GM18526 (cell line): ENCODE results near the gene HTR7.

Experiments used
- POLR2A ChIP-seq: IDR thresholded peaks from 3 replicates; pipeline ENCODE4 v1.6.1; 2011; ENCODE audit not compliant: insufficient read length; ENCODE audit errors: extremely low read depth

The HTR7 gene

DNA sequence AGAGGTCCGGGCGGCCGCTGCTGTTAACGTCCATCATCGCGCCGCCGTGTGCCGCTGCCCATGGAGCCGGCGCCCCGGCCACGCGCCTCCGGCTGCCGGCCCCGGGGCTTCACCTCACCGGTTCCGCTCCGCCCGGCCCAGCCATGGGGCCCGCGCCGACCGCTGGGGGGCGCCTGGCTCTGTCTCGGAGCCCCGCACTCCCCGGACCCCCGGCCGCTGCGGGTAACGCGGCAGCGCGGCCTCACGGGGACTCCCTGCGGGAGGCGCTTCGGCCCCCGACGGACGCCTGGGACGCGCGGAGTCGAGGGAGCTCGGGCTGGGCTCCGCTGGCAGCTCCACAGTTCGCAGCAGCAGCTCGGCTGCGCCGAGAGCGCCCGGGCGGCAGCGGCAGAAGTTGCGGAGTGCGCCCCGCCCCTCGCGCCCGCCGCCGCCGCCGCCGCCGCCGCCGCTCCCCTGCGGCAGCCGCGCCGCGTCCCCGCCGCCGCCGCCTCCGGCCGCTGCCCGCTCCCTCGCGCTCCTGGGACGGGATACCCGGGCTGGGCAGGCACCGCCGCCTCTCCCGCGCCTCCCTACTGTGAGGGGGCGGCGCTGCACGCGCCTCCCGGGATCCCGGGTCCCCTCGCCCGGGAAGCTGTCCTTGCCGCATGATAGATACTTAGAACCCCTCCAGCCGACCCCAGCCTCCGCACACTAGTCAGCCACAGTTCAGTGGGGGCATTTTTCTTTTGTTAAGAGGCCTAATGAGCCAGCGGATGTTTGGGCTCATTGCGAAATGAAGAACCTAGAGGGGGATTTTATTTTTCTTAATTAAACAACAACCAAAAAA is at the start of gene HTR7:
Gene HTR7 (minus strand): TSS at position 405 of the 826 bp plus-strand sequence. CDS start 368 bp downstream, at position 37.
- no peak for TF ChIP-seq POLR2A

DNA sequence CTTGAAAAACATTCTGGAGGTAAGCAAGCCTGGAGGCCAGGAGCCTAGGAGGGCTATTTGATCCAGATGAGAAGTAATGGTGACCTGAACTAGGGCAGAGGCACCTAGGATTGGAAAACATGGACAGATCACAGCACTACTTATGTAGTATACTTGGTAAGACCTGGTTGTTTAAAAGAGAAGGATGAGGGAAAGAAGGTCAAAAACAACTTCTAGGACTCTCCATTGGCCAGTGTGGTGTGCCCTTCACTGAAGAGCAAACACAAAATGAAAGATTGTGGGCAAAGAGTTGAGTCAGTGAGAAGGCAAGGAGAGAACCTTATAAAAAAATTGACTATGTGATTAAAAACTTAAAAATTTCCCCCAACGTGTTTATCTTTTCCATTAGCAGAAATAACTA is 48.8 kb upstream of the HTR7 start:
- TF ChIP-seq POLR2A: no peak

DNA sequence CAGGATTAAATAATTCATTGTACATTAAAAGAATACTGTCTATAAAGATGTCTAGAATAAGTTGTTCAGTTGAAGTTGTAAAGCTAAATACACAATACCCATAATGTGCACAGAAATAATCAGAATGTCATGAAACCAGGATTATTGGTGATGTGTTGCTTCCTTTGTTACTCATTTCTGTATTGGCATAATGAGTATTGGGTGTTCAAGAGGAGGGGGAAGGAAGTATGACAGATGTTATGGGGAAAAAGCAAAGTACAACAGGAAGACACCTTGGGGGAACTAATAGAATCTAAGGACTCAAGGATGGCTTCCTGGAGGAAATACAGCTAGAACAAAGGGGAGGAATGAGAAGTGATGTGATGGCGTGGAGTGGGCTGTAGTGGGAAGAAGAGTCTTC is 48.1 kb upstream of the HTR7 start:
- TF ChIP-seq POLR2A: no peak

DNA sequence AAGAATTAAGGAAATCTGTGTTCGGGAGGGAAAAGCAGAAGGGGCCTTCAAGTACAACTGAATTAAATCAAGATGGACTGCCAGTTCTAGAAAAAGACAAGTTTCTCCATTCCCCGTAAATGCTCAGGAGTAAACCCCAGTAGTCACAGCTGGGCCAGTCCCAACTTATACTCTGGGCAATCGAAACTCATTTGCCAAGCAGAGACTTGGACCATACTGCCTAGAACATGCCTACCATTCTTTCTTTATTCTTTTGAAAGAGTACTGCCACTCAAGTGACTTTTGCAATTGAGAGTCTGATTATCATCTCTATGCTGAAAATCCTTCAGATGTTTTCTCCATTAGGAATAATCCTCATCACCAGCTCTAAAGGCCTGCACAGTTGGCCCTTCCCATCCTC is 35.4 kb upstream of the HTR7 start:
- no peak for TF ChIP-seq POLR2A

DNA sequence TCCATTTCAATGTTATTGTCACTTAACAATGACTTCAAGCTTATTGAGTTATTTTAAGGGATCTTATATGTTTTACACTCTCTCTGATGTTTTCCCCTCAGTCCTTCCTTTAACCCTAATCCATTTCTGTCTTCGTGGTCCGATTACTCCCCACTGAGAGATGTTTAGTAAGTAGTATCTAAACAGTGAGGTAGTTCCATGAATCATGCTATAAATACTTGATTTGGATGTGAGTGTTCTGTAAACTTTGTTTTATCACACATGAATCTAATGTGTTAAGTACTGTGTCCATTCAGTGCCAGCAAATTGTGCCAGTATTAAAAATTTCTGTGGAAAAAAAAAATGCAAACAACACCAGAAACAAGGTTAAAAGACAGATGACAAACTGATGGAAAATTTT is 32.5 kb upstream of the HTR7 start:
- TF ChIP-seq POLR2A: no peak

DNA sequence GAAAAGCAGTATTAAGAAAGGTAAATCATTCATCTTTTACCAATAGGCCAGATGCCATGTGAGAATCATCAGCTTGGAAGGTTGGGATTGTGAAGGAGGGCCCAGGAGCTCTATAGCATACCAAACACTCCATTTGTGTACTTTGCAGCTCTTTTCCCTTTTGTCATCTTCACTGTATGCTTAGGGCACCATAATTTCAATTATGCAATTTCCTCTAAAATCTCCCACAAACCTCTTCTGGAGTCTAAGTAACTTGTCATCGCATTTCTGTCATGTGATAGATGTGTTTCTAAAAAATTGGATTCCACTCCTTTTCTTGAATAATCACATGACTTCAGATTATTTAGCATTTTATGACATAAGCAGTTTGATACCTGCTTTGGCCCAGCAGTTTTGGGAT is 31.8 kb upstream of the HTR7 start:
- TF ChIP-seq POLR2A: no peak

DNA sequence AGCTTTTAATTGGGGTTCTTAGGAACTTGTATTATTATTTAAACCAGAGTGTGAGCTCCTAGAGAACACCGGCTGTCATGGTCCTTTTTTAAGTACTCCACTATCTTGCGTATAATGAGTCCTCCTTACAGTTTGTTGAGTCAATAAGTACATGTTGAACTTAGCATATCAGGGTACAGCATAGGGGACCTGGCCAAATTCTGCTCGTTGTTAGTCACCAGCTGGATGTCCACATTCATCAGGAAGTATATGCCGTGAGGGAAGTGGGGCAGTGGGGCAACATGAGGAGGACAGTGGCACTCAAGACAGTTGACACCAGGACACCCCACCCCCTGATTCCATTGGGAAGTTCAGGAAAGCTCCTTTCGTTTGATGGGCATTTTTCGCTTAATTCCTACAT is 30.5 kb upstream of the HTR7 start:
- TF ChIP-seq POLR2A: no peak

DNA sequence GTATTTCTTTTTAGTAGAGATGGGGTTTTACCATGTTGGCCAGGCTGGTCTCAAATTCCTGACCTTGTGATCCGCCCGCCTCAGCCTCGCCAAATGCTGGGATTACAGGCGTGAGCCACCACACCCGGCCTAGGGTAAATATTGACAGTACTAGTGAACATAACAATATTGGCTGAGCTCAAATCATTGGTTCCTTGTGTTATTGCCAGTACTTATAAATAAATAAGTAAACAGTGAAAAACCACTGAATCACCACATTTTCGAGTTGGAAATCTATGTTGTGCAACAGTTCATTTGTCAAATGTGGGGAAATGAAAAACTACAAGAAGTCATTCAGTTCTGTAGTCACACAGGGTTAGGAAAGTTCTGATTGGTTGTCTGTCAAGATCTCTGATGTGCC is 29.7 kb upstream of the HTR7 start:
- no peak for TF ChIP-seq POLR2A

DNA sequence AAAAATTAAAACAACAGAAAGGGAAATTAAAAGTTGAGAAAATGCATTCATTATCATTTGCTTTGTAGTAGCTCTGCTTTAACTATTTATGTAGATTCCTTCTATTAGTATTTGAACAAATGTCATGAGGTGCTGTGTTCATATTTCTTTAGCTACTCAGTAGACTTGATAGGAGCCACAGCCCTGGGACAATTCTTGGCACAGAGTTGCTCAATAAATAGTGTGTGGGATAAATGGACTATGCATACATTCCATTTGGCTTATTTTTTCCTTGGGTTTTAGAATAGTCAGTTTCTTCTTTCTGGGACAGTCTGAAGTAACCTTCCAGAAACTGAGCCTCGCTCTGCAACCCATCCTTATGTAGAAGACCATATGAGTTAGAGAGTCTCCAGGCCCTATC is 27.3 kb upstream of the HTR7 start:
- TF ChIP-seq POLR2A: no peak

DNA sequence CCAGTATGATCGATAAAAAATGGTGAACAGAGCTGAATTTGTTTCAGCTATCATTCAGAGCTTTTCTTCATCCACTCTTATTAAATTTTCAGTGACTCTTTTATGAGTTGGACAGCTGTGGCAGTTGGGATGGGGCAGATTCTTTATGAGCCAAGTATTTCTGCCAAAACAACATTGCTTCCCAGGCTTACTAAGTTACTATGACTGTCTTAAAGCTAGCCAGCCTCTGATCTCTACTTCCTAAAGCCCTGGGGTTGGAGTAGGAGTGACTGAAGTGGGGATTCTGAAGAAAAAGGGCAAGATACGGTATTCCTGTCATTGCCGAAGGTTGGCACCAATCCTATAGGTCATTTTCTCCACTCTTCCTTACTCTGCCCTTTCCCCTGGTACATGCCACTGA is 26.6 kb upstream of the HTR7 start:
- no peak for TF ChIP-seq POLR2A

DNA sequence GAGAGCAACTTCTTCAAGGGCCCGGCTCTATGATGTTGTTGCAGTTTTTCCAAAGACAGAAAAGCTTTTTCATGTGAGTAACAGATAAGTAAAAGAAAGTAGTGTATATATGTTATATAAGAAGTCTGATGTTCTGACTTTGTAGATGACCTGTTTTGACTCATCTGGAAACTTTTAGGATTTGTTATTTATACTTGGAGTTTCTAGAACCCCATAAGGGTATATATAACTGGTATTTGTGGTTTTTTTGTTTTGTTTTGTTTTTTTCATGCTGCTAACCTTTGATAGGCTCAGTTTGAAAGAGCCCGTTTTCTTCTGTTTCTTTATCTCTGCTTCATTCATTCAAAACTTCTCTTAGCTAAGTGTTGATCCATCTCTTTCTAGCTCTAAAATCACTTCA is 21.2 kb upstream of the HTR7 start:
- no peak for TF ChIP-seq POLR2A

DNA sequence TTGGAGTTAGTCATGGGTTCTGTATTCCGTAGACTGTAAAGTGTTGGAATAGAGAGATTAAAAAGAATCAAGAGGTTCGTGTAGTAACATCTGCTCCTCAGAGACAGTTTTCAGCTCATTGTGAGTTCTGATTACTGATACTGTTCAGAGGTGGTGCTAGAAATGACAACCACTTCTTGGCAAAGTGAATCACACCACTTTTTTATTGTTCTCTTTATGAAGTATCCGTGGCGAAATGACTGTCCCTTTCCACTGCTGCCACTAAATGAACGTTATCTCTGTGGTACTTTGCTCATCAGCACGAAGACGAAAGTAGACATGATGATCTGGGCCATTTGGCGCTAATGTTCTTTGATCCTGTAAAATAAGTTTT is 14.8 kb upstream of the HTR7 start:
- no peak for TF ChIP-seq POLR2A

DNA sequence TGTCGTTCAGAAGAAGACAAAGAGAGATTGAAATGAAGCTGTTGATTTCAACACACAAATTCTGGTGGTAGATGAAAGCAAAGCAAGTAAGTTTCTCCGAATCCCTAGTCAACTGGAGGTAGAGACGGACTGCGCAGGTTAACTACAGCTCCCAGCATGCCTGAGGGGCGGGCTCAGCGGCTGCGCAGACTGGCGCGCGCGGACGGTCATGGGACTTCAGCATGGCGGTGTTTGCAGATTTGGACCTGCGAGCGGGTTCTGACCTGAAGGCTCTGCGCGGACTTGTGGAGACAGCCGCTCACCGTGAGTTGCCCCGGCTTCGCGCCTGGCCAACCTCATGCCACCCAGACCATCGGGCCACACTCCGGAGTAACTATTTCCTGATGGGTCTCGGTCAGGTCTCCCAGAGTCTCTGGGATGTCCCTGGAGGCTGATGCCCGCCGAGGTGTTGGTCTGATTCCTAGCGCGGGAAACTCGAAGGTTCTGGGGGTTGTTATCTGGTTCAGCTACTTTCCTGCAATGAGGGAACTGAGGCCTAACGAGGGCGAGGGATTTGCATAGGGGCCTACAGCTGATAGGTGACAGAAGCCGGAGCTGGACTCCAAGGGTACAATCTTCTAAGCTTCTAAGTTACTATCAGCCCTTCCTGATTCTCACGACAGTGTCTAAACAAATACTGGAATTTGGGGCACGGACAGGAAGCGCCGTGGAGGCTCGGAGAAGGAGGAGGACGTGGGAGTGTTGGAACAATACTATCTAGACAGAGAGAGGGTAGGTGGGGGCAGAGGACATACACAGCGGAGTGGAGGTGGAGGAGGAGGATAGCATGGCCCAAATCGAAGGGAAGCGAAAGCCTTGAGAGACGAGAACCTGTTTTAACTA is 14.2 kb upstream of the HTR7 start, which contains the start of gene RPP30:
Gene RPP30 (plus strand): TSS at position 209 of the 882 bp plus-strand sequence. CDS start 13 bp downstream, at position 222.
- peak; percentile 76 for TF ChIP-seq POLR2A

DNA sequence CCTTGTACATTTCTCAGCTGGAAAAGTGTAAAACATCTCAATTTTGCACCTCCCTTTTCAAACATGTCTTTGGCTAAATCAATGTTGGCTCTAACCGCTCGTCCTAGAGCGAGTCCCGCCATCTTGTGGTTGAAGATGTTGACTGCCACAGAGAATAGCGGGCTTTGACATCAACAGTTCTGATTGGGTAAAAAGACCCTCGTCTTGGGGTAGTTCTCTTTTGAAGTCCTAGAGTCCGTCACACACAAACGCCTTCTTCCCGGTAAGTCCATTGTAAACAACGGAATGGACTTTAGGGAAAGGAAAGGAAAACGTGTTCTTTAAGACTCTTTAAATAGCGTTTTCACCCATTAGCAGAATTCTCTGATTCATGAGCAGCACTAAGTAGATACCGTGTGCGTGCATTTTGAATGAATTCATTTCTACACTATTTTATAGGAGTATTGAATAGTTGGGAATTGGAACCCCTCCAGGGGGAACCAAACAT is 13.5 kb upstream of the HTR7 start:
- TF ChIP-seq POLR2A: no peak

DNA sequence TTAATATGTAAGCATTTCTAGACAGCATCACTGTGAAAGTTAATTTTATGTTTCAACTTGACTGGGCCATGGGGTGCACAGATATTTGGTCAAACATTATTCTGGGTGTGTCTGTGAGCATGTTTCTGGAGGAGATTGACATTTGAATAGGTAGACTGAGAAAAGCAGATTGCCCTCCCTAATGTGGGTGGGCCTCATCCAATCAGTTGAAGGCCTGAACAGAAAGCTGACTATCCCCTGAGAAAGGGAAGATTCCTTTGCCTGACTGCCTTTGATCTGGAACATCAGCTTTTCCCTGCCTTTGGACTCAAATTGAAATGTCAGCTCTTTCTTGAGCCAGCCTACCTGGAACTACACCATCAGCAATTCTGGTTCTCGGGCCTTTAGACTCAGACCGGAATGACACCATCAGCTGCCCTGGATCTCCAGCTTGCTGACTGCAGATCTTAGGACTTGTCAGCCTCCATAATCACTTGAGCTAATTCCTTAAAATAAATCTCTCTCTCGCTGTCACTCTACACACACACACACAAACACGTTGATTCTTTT is 8.3 kb upstream of the HTR7 start:
- no peak for TF ChIP-seq POLR2A

DNA sequence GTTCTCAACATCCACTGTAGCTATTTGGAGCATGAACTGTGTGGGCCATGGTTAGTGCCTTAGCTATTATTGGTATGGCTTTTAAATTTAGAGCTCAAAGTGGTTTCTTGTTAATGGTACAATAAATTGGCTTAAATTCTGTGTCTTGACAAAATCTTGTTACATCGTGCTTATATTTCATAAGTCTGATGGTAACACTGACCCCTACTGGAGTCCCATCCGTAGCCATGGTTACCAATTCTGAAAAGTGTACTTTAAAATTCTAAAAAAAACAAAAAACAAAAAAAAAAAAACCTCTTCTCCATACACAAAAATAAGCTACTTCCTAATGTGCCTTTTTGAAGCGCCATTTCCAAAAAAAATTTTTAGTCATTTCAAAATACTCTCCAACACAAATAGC is 7.6 kb upstream of the HTR7 start:
- no peak for TF ChIP-seq POLR2A
